ENCODE data around the gene GLYATL3. TPM values are rescaled to one million over a fixed set of nuclear protein-coding genes. Genes with fewer than 3 reads are reported as not detected.
A peak's percentile ranks its signal among the peaks of the same experiment; 100 is the strongest.

Gene GLYATL3
- polyA plus RNA-seq, 1 donor, result not detected

DNA sequence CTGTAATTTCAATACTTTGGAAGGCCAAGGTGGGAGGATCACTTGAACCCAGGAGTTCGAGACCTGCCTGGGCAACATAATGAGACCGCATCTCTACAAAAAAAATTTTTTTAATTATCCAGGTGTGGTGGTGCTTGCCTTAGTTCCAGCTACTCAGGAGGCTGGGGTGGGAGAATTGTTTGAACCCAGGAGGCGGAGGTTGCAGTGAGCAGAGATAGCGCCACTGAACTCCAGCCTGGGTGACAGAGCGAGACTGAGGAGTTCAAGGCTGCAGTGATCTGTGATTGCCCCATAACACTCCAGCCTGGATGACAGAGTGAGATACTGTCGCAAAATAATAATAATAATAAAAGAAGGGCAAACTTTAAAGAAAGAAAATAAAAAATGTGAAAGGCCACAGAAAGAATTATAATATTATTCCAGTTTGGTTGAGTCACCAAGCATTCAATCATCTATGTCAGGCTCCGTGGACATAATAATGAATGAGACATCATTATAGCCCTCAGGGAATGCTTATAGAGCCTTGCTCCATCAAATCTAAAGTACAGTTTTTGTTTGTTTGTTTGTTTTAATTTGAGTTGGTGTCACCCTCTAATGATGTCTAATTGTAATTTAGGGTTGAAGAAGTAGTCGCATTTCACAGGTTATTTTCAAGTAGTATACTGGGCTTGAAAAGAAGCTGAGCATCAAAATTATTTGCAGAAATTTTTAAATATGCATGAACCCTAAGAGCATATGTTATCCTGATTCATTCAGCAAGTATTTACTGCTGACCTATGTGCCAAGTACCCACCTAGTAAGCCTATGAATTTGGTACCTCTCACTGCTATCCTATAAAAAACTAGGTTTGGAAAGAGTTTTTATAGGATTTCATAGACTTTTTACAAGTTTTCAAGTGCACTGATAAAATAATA lies 15.1 kb downstream of the GLYATL3 start:
- DNase-seq, result no peak

DNA sequence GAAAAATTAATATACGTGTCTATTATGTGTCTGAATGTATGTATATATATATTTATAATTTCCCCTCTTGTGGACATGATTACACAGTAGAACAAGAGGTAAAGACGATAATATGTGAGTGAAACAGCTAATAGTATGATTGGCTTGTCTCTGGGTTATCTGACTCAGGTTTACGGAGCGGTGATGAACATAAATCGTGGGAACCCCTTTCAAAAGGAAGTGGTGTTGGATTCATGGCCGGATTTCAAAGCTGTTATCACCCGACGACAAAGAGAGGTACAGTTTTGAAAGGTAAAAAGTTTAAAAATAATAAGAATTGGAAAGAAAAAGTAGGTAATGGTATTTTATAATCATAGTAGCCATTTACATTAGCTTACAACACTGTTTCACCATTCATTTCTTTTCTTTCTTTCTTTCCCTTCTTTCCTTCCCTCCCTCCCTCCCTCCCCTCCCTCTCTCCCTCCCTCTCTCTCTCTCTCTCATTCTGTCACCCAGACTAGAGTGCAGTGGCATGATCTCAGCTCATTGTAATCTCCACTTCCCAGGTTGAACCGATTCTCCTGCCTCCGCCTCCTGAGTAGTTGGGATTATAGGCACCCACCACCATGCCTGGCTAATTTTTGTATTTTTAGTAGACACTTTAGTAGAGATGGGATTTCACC lies 15.9 kb downstream of the GLYATL3 start:
- no peak for DNase-seq

DNA sequence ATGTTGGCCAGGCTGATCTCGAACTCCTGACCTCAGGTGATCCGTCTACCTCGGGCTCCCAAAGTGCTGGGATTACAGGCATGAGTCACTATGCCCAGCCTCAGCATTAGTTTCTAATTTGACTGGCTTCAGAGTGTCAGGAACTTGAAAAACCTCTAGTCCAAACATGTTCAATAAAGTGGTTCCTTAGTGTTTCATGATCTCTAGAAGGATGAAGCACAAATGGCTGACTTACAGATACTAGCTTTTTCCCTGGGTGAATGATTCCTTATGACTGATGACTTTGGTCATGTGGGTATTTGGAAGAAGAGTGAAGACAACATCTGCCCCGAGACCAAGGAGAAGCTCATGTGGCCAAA lies 16.4 kb downstream of the GLYATL3 start:
- no peak for DNase-seq

DNA sequence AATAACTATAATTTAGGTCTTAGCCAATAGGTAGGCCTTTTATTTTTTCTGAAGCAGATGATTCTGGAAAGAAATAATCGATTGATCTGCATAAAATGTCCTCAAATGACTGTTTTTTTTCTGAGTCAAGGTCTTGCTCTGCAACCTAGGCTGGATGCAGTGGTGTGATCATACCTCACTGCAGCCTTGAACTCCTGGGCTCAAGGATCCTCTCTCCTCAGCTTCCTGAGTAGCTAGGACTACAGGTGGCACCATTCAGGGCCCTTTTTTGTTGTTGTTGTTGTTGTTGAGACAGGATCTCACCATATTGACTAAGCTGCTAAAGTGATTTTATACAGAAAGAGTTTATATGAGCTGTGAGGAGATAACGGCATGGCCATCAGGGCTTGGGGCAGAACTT lies 18.2 kb downstream of the GLYATL3 start:
- no peak for DNase-seq

DNA sequence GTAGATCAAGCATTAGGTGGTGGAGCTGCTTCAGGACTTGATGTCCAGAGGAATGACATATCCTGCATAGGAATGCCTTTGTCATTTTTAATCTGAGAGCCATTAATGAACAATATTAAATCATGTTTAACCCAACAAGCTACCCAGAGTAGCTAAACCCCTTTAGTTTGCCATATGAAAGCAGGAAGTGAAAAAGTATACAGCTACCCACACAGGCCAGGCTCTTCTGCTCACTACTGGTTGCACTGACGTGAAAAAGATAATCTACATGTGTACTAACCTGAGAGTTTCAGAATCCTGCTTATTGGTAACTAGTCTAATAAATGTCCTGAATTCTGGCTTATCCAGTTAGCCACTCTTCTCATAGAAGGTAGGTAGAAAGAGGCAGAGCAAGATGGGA lies 19.9 kb downstream of the GLYATL3 start:
- no peak for DNase-seq

DNA sequence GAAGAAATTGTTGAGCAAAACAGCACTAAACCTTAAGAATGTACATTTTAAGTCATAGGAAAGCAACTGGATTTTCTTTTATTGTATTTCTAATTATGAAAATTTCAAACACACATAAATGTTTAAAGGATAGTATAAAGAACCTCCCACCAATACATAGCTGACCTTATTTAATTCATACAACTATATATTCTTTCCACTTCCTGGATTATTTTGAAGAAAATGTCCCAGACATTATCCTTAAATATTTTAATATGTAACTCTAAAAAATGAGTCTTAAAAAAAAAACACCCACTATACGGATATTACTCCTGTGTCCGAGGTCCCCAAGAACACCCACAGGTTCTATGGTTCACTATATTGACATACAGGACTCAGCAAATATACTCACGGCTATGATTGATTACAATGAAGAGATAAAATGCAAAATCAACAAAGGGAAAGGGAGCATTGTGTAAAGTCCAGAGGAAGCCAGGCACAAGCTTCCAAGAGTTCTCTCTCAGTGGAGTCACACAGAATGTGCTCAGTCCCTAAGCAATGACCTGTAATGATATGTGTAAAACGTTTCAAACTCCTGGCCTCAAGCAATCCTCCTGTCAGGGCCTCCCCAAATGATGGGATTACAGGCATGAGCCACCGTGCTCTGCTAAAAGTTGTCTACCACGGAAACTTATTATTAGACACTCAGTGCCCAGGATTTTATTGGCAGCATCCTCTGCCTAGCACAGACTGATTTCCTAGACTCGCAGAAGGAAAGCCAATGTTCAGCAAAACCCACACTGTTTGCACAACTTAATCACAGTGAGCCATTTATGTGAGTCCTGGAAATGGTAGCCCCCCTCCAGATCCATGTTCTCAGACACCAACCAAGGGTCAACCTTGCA lies 23.2 kb downstream of the GLYATL3 start:
- DNase-seq, result no peak

DNA sequence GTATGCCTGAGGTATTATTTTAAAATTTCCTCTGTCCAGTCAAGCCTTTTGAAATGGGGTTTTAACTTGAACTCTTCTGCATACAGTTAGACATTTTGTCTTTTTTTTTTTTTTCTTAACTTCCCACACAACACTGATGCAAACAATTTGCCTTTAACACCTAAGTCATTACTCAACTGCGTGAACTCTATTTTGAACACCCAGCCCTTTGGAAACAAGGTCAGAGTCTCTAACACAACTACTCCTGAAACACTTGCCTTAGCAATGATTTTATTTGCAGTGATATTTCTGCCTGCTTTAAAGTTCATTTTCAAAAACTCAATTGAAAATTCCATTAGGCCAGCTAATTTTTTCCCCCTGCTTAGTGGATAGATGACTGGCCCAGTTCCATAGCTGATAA lies 24.2 kb downstream of the GLYATL3 start:
- no peak for DNase-seq

DNA sequence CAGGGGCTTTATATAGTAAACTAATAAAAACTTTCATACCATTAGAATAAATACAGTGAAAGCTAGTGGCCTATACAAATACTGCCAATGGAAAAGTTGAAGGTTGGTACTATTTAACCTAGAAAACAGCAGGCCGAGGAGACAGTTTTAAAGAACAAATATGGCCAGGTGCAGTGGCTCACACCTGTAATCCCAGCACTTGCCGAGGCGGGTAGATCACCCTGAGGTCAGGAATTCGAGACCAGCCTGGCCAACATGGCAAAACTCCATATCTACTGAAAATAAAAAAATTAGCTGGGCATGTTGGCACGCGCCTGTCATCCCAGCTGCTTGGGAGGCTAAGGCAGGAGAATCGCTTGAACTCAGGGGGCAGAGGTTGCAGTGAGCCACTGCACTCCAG lies 24.8 kb downstream of the GLYATL3 start:
- no peak for DNase-seq

DNA sequence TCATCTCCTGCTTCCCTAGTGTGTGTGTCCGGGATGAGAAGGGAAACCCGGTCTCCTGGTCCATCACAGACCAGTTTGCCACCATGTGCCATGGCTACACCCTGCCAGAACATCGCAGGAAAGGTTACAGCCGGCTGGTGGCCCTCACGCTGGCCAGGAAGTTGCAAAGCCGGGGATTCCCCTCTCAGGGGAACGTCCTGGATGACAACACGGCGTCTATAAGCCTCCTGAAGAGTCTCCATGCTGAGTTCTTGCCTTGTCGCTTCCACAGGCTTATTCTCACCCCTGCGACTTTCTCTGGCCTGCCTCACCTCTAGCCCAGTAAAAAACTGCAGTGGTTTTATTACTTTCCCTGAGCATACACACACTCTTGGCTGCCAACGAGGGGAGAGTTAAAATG lies 26.9 kb downstream of the GLYATL3 start:
- DNase-seq, result no peak

DNA sequence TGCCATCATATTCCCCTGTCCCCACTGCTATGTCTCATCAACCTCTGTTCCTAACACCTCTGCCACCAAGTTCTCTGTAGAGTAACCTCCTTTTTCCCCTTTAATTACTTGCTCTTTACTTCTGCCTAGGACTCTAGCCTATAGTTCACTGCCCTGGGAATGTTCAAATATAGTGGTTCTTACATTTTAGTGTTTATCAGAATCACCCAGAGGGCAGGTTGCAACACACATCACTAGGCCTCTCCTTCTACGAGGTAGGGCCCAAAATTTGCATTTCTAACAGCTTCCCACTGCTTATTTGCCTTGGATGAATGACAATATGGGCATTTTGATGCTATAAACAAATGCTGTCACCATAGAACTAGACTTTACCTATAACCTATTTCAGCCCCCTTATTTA lies 27.6 kb downstream of the GLYATL3 start:
- DNase-seq, result no peak

DNA sequence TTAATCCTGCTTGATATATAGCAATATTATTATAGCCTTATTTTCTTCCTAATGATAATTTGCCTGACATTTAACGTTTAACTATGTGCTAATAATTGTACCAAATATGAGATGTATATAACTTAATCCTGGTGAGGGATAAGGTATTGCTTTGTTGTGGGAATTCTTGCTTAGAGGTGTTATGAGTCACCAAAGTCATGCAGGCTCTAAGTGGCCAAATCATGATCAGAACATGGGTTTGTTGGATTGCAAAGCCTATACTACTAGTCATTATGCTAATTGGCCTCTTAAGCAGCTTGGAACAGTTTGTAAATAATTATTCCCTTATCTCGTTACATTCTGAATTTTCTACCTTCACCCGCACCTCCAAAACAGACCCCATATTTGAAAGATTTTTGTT lies 28.8 kb downstream of the GLYATL3 start:
- no peak for DNase-seq

DNA sequence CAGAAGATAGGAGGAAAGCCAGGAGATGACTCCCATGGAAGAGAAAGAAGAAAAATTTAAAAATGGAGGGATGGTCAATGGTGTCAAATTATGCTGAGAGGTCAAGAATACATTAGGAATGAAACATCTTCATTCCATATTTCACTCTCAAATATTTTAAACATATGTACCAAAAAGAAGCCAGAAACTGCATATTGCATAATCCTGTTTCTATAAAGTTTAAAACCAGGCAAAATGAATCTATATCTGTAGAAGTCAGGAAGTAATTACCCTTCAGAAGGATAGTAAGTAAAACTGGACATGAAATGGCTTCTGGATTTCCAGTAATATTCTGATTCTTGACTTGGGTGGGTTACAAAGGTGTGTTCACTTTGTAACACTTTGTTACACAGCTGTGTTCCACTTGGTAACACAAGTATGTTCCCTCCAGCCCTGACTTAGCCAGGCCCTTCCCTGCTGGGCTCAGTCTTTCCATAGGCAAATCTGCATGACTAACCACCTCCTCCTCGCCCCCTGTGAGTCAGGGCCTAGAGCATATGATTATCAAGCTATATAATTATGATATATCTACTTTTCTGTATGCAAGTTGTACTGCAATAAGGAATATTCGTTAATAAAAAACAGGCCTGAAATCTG lies 30.5 kb downstream of the GLYATL3 start:
- DNase-seq, result no peak

DNA sequence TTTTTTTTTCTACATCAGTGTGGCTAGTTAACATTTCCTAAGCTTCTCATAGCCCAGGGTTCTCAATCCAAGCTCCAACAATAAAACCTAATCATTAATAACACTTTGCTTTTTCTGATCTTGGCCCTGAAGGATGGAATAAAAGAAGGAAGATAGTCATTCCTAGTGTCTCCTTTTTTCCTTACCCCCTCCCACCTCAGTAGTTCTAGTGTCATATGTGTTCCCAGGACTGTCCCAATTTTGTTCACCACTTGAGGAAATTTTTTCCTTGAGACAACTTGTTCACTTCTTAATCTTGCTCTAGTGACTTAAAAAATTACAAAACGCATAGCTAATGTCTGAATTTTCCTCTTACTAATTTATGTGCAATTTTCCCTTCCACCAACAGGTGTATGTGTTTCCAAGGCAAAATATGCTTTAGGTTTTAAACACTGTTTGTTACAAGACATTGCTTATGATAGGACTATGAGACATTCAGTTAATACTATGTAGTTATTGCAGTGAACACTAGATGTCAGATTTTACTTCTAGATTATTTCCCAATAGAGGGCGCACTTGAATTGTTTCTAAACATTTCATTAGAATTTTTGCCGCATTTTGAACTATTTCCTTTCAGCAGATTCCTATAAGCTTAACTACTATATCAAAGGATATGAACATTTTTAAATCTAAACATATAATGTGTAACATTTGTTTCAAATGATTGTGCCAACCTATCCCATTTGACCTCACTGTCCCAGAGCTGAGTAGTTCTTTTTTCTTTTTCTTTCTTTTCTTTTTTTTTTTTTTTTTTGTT lies 32.2 kb downstream of the GLYATL3 start:
- DNase-seq, result peak; percentile 62

DNA sequence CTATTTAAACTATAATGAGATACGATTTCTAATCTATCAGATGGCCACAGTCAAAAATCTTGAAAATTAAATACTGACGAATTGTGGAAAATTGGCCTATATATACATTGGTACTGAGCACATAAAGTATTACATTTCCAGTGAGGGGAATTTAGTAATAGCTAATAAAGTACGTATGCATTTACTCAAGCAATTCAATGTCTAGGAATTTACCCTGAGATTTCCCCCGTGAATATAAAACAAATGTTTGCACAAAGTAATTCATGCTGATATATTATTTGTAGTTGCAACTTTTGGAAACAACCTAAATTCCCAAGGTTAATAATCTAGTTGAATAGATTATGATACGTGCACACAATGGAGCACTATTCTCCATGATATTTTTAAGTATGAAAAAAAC lies 36.1 kb downstream of the GLYATL3 start:
- no peak for DNase-seq

DNA sequence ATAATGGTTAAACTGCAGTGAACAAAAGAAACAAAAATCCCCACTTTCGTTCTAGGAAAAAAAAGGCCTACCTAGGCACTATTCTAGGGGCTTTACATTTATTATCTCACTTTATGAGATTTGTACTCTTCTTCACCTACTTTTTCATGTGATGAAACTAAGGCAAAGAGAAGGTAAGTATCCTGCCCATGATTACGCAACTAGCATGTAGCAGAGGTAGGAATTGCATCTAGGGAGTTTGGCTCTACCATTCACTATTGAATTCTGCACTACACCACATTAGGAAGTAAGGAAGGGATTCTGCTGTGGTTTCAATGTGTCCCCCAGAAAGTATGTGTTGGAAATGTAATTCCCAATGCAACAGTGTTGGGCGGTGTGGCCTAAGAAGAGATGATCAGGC lies 39.4 kb downstream of the GLYATL3 start:
- DNase-seq, result no peak

DNA sequence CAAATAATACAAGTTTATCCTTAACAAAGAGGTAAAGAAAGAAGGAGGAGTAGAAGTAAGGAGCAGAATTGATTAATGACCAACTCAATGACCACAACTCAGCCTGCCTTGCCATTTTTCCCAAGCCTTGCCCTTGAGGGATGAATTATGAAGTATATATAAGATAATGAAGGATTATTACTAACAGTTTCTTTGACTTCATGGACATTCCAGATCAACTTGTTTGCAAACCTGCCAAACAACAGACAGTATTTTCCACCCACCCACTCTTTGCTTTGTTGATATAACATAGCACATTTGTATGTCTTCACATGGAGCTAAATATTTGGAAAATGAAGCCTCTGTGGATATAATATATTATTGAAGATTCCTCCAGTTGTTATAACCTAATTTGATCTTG lies 40.9 kb downstream of the GLYATL3 start:
- no peak for DNase-seq

DNA sequence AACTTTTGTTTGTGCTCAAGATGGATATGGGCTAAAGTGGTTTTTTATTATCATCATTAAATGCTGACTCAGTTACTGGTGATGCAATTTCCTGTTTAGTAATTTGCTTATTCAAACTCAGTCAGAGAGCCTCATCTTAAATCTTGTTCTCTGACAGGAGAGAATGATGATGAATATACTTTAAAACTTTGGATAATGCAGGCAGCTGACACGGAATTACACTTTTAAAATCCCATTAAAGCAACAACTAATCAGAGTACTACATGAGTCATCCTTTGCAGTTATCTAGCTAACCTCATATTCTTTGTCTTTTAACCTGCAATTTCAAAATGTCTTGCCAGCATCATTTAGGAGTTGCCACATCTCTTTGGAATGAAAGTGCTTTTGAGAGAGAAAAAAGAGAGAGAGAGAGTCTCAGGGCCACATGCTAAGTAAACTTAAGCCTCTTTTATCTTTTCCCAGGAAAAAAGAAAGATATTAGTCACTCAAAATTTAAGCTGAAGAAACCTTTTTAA lies 41.5 kb downstream of the GLYATL3 start:
- no peak for DNase-seq

DNA sequence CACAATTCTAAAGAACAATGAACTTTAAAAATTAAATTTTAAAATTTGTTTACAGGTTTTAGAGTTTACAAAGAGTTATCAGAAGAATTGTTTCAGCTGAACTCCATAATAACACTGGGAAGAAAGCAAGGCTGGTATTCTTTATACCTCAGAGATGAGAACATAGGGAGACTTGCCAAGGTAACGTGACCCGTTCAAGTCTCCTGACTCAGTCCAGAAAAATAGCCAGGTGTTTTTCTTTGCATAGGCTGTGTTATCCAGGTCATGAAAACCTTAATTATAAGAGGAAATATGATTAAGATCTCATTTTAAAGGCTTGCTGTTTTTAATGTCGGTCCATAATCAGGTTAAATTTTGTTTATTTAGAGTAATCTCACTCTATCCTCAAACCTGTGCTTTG lies 42.2 kb downstream of the GLYATL3 start:
- DNase-seq, result no peak

DNA sequence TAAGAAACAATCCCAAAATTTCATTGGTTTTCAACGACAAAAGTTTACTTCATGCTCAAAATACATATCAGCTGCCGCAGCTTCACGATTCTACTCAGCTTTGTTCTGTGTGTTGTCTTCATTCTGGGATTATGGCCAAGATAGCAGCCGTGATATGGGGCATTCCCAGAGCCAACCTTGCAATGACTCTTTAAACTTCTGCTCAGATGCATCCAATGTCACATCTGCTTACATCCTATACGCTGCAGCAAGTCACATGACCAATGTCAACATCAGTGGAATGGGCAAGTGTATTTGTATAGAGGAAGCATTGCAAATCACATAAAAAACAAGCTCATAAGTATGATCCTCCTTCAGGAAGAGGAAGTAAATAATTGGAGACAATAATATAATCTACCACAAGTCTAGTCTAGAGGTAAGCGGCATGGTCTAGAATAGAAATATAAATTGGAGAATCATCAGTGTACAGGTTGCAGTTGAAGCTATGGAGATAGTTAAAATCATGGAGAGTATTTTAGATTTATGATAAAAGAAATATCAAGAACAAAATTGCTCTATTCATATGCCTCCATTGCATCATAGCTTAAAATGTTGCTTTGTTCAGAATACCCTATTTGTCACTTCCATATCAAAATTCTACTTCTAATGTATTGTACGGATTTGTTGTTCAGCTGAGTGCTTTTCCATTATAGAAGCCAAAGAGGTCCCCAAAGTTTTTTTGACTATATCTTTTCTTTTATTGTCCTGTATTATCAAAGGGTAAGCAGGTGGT lies 43.5 kb downstream of the GLYATL3 start:
- DNase-seq, result no peak

DNA sequence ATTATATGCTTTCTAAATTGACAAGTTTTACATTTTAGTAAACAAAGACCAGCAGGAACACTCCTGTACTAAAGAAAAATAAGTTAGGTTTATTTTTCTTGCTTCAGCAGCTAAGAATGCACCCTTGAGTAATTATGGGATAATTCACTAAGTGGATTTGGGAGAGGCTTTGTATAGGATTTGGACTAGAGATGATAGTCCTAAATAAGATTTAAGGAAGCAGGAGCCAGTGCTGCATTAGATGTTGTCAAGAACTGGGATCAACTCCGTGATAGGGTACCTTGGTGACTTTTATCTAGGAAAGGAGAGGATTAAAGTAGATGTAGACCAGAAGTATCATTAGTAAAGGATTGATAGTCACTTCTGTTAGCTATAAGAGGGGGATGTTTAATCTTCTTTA lies 46.6 kb downstream of the GLYATL3 start:
- DNase-seq, result no peak

All from left kidney (tissue), 2 donors.